ENCODE results near the gene ADNP. TPM values are rescaled to one million over a fixed set of nuclear protein-coding genes. Genes with fewer than 3 reads are reported as not detected.

Gene ADNP
- total RNA-seq, 1 donor from 2014 or later, result 144 TPM

DNA sequence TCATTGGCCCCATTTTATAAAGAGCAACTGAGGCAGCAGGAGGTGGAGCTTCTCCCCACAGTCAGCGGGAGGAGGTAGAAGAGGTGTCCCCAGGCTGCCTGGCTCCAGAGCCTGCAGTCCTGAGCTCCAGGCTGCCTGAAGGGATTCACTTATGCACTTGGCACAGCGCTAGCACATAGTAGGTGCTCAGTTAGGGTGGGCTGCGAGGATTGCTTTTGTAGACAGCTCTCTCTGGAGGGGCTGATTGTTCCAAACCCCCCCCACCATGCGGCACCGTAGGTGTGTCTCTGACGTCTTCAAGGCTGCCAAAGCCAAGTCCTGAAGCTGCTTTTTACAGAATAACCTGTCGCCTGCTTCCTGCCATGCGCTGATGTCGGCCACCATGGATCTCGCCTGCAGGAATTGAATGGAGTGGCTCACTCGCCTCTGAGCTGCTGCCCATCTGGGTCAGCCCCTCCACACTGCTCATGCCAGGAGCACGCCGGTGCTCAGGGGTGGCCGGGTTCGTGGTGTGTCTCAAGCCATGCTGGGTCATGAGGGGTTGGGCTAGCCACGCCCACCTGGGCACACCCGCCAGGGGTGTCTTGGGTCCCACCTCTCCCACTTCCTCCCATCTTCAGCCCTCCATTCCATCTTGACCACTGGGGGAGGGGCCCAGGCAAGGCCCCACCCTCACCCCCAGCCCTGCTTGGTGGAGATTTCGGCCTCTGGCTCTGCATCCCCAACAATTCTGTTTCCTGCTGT is 76.6 kb downstream of the ADNP start:
- Mint-ChIP-seq H3K27ac (no peak overlapping the region), H3K27me3 (peaks cover 4% of the 10 kb centered on the region), H3K9me3 (ENCODE audit: low read depth) (no peaks in the 10 kb centered on the region)

DNA sequence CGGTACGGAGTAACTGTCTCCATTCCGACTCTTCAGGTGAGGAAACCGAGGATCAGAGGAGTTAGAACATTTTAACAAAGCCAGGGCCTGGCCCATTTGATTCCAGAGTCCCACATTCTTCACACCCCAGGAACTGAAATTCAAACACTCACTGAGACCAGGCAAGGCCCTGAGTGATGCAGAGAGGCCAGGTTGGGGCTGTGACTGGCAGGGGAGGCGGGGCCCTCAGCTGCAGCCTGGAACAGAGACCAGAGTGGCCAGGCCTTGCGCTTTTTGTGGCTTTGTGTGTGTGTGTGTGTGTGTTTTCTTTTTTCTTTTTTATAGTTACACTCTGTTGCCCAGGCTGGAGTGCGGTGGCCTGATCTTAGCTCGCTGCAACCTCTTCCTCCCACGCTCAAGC is 79.2 kb downstream of the ADNP start:
- no peak overlapping the region for H3K27ac Mint-ChIP-seq
- no peak for DNase-seq (ENCODE audit: low spot score, unreplicated experiment)
- H3K4me1 Mint-ChIP-seq (ENCODE audit: low read depth), result peaks cover 9% of the 10 kb centered on the region
- no peaks in the 10 kb centered on the region for H3K9me3 Mint-ChIP-seq (ENCODE audit: low read depth)
- H3K4me3 Mint-ChIP-seq (ENCODE audit: low read depth), result no peak overlapping the region
- H3K36me3 Mint-ChIP-seq (ENCODE audit: insufficient read depth), result peaks cover 1% of the 10 kb centered on the region
- H3K27me3 Mint-ChIP-seq, result peaks cover 10% of the 10 kb centered on the region
- TF ChIP-seq, protein P1, sequence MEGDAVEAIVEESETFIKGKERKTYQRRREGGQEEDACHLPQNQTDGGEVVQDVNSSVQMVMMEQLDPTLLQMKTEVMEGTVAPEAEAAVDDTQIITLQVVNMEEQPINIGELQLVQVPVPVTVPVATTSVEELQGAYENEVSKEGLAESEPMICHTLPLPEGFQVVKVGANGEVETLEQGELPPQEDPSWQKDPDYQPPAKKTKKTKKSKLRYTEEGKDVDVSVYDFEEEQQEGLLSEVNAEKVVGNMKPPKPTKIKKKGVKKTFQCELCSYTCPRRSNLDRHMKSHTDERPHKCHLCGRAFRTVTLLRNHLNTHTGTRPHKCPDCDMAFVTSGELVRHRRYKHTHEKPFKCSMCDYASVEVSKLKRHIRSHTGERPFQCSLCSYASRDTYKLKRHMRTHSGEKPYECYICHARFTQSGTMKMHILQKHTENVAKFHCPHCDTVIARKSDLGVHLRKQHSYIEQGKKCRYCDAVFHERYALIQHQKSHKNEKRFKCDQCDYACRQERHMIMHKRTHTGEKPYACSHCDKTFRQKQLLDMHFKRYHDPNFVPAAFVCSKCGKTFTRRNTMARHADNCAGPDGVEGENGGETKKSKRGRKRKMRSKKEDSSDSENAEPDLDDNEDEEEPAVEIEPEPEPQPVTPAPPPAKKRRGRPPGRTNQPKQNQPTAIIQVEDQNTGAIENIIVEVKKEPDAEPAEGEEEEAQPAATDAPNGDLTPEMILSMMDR (IDR thresholded peaks at IDR 0.05; ENCODE audit: unreplicated experiment), result no peak

More for the DNA sequence above, 76.6 kb downstream of the ADNP start:
- TF ChIP-seq, protein P1 (IDR thresholded peaks at IDR 0.05; ENCODE audit: unreplicated experiment), result no peak
- DNase-seq (ENCODE audit: low spot score, unreplicated experiment), result no peak
- peaks cover 1% of the 10 kb centered on the region for H3K36me3 Mint-ChIP-seq (ENCODE audit: insufficient read depth)
- H3K4me1 Mint-ChIP-seq (ENCODE audit: low read depth), result peaks cover 9% of the 10 kb centered on the region
- no peak overlapping the region for H3K4me3 Mint-ChIP-seq (ENCODE audit: low read depth)

DNA sequence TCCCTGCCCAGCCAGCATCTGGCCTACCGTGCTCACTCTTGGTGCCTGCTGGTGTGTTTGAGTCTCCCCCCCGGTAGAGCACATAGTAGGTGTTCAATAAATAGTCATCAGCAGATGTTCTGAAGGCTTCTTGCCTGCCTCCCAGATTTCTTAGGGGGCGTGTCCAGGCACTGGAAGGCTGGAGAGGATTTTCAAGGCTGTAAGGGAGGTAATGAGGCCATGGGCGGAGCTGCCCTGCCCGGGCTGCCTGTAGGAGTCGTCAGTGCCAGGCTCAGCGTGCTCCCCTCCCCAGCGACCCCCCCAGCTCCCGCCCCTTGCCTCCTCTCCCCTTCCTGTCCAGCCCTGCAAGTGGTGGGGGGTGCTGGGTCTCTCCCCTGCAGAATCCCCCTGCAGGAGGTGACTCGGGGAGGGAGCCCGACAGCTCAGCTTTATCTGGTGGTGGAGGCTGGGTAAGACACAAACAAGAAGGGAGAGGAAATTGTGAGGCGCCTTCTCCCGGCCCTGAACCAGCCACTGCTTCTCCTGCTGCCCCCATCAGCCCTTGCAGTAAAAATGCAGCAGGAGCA is 80.4 kb downstream of the ADNP start:
- Mint-ChIP-seq H3K4me3 (ENCODE audit: low read depth) (no peak overlapping the region), H3K9me3 (ENCODE audit: low read depth) (no peaks in the 10 kb centered on the region), H3K36me3 (ENCODE audit: insufficient read depth) (peaks cover 1% of the 10 kb centered on the region), H3K27me3 (peaks cover 10% of the 10 kb centered on the region), H3K4me1 (ENCODE audit: low read depth) (peaks cover 2% of the 10 kb centered on the region), H3K27ac (no peak overlapping the region)
- TF ChIP-seq, protein P1 (IDR thresholded peaks at IDR 0.05; ENCODE audit: unreplicated experiment), result no peak
- DNase-seq (ENCODE audit: low spot score, unreplicated experiment), result no peak

DNA sequence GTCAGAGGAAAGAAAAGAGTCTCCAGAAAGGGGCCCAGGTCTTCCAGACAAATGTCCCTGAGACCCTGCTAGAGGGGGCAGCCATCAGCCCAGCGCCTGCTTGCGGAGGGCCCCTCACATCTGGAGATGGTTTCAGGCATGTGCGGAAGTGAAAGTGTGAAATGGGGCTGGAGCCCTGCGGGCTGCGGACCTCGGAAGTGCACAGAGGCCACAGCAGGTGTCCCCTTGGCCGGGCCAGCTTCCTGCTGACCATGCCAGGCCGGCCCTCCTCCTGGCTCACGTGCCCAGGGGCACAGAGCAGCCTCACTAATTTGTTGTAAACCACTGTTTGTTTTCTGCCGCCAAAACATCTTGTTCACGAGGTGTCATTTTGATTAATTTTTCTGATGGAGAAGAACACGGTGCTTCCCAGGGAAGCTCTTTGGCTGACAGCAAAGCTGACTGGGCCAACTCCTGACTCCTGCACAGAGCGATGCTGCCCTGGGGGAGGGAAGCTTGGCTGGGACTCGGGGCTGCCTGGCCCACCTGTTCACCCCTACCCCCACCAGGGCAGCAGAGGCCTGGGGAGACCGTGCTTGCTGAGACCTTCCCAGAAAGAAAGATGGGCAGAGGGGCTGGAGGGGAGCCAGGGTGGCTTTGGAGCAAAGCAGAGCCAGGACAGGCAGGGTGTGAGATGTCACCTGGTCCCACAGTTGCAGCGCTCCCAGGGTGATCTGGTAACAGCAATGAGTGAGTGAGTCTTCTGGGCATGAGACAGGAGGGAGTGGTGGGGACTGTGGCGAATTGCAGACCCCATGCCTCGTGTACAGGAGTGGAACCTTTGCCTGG is 82.2 kb downstream of the ADNP start:
- Mint-ChIP-seq H3K27me3 (peaks cover 6% of the 10 kb centered on the region), H3K9me3 (ENCODE audit: low read depth) (no peaks in the 10 kb centered on the region), H3K4me1 (ENCODE audit: low read depth) (no peaks in the 10 kb centered on the region), H3K4me3 (ENCODE audit: low read depth) (no peak overlapping the region), H3K36me3 (ENCODE audit: insufficient read depth) (peaks cover 1% of the 10 kb centered on the region), H3K27ac (no peak overlapping the region)
- TF ChIP-seq, protein P1 (IDR thresholded peaks at IDR 0.05; ENCODE audit: unreplicated experiment), result no peak
- DNase-seq (ENCODE audit: low spot score, unreplicated experiment), result no peak

DNA sequence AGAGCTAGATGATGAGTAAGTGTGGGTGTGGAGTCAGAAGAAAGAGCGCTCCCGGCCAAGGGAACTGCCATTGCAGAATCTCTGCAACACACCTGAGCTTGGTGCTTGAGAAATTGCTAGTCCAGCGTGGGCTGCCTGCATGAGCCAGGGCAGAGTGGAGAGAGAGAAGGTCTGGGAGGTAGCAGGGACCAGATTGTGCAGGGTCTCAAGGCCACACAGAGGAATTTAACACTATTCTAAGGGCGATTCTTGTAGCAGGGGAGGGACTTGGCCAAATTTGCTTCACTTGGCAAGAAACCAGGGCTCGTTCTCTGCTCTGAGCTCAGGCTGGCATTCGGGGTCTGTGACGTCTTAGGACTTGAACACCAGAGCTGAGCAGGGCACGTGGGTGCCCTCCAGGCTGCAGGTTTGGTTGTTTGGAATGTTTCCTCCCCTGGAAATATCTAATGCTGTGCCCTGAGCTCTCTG is 82.9 kb downstream of the ADNP start:
- H3K27ac Mint-ChIP-seq, result no peak overlapping the region

More for the DNA sequence above, 82.9 kb downstream of the ADNP start:
- Mint-ChIP-seq H3K36me3 (ENCODE audit: insufficient read depth) (peaks cover 1% of the 10 kb centered on the region), H3K4me1 (ENCODE audit: low read depth) (no peaks in the 10 kb centered on the region), H3K9me3 (ENCODE audit: low read depth) (no peaks in the 10 kb centered on the region), H3K27me3 (peaks cover 6% of the 10 kb centered on the region), H3K4me3 (ENCODE audit: low read depth) (no peak overlapping the region)
- no peak for DNase-seq (ENCODE audit: low spot score, unreplicated experiment)
- TF ChIP-seq, protein P1 (IDR thresholded peaks at IDR 0.05; ENCODE audit: unreplicated experiment), result no peak
